ENCODE measurements around the gene ZBTB40.

GRCh38 chr1:22406722-22407495, 44.7 kb upstream of the ZBTB40 start:
- TF ChIP-seq JUN (IDR thresholded peaks at IDR 0.05) (no peak), CTCF (IDR thresholded peaks at IDR 0.05) (no peak), RFX5 (IDR thresholded peaks at IDR 0.05) (no peak), SMC3 (IDR thresholded peaks at IDR 0.05) (no peak), USF2 (IDR thresholded peaks at IDR 0.05) (no peak), MAX (IDR thresholded peaks at IDR 0.05) (no peak), ZC3H11A (IDR thresholded peaks at IDR 0.05) (no peak)
- TF ChIP-seq, protein P1, sequence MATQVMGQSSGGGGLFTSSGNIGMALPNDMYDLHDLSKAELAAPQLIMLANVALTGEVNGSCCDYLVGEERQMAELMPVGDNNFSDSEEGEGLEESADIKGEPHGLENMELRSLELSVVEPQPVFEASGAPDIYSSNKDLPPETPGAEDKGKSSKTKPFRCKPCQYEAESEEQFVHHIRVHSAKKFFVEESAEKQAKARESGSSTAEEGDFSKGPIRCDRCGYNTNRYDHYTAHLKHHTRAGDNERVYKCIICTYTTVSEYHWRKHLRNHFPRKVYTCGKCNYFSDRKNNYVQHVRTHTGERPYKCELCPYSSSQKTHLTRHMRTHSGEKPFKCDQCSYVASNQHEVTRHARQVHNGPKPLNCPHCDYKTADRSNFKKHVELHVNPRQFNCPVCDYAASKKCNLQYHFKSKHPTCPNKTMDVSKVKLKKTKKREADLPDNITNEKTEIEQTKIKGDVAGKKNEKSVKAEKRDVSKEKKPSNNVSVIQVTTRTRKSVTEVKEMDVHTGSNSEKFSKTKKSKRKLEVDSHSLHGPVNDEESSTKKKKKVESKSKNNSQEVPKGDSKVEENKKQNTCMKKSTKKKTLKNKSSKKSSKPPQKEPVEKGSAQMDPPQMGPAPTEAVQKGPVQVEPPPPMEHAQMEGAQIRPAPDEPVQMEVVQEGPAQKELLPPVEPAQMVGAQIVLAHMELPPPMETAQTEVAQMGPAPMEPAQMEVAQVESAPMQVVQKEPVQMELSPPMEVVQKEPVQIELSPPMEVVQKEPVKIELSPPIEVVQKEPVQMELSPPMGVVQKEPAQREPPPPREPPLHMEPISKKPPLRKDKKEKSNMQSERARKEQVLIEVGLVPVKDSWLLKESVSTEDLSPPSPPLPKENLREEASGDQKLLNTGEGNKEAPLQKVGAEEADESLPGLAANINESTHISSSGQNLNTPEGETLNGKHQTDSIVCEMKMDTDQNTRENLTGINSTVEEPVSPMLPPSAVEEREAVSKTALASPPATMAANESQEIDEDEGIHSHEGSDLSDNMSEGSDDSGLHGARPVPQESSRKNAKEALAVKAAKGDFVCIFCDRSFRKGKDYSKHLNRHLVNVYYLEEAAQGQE (IDR thresholded peaks at IDR 0.05): no peak
